ENCODE results near the gene SVOP.

GRCh38 chr12:108930155-108930554 lies 90.7 kb downstream of the SVOP start:
- TF ChIP-seq REST (IDR thresholded peaks at IDR 0.05; ENCODE audit: insufficient read depth in 1 of 2, low read depth in 2 of 2, low read length in 2 of 2) (no peak), SIN3A (IDR thresholded peaks at IDR 0.05; ENCODE audit: borderline replicate concordance, insufficient read depth, low read length) (no peak), POLR2AphosphoS5 (IDR thresholded peaks at IDR 0.05; ENCODE audit: low read depth, low read length) (no peak), TAF1 (IDR thresholded peaks at IDR 0.05; ENCODE audit: borderline replicate concordance, insufficient read depth, low read length) (no peak), FOXP2 (optimal IDR thresholded peaks at IDR 0.05; ENCODE audit: borderline replicate concordance, extremely low read depth, extremely low read length, insufficient read depth) (no peak)

Data from PFSK-1 (cell line).